ENCODE measurements around the gene MFSD2A. TPM values are rescaled to one million over a fixed set of nuclear protein-coding genes. Genes with fewer than 3 reads are reported as not detected.

Gene MFSD2A
- total and polyA plus RNA-seq, 9 of the 15 experiments (the other 6 are each of a cell fraction or from before 2014, with no cell fraction given) = 0.06 to 0.40 (median 0.15) TPM; not detected in 4

GRCh38 chr1:39926343-39926793, 28.6 kb upstream of the MFSD2A start:
- DNase-seq (ENCODE audit: extremely low read depth in 1 of 4, low spot score in 3 of 4) (peak in 1 of 4 experiments; percentile 38), FAIRE-seq (no peak), ATAC-seq (peak; percentile 54)
- in situ Hi-C loops (cut with MboI) (no loop called here), intact Hi-C loops (cut with micrococcal nuclease) (no loop called here)
- Histone ChIP-seq H3K4me3 (no peak overlapping the region), H3K27me3 (ENCODE audit: control insufficient read depth in 2 of 2, insufficient read depth in 2 of 2, low read length in 2 of 2) (peaks cover 21 to 61% of the 10 kb centered on the region in 2 experiments; a peak in 4 of 5 replicates), H4K20me1 (replicated peaks; ENCODE audit: control insufficient read depth, insufficient read depth, low read length) (no peaks in the 10 kb centered on the region), H3K4me2 (ENCODE audit: insufficient read depth, low read length) (no peak overlapping the region), H3K9me3 (replicated peaks; ENCODE audit: control insufficient read depth, insufficient read depth, low read depth, low read length) (no peaks in the 10 kb centered on the region), H3K9ac (ENCODE audit: insufficient read depth in 1 of 2, low read depth in 2 of 2, low read length in 2 of 2) (peak overlapping the region in 1 of 2 experiments; percentile 27; a peak in 1 of 4 replicates), H3K36me3 (ENCODE audit: control insufficient read depth, insufficient read depth, low read length) (no peaks in the 10 kb centered on the region), H3K4me1 (replicated peaks in 1 of 2; ENCODE audit: control insufficient read depth in 2 of 2, insufficient read depth in 2 of 2, low read length in 2 of 2) (peaks cover 0 to 5% of the 10 kb centered on the region in 2 experiments; a peak in 2 of 5 replicates), H3K79me2 (ENCODE audit: control insufficient read depth, insufficient read depth, low read length) (no peaks in the 10 kb centered on the region), H3K27ac (ENCODE audit: extremely low read depth, low read depth, low read length) (no peak overlapping the region), H3K9me1 (ENCODE audit: control insufficient read depth, insufficient read depth, low read length) (no peaks in the 10 kb centered on the region), H2AFZ (ENCODE audit: low read depth, low read length) (no peak overlapping the region)
- no TSS peak for BruUV-seq (replicated peaks)
- ChIA-PET POLR2A (interaction anchor here (0.7 to 1.2 kb wide), 5 partner anchors 15 to 113 kb away, joined by 3 to 4 read pairs (median 3); no protein-coding TSS in a partner anchor), CTCF (ENCODE audit: low intra/inter-chr PET ratio) (no interaction called here)
- 4% methylated on average over 6 of the region's 6 CpGs for WGBS (ENCODE audit: insufficient coverage, low coverage, missing lambda C conversion rate)
- TF ChIP-seq TFAM (CRISPR knock-in tag; conservative IDR thresholded peaks at IDR 0.05) = no peak
- TF ChIP-seq JUND (IDR thresholded peaks at IDR 0.05; ENCODE audit: borderline replicate concordance, low read depth, low read length) = peak; percentile 30; the same call in 1 of the 2 replicates
- peak; percentile 29; the same call in 1 of the 3 replicates for TF ChIP-seq JUND (tag; IDR thresholded peaks at IDR 0.05; ENCODE audit: borderline replicate concordance, low read depth, low read length)
- TF ChIP-seq POLR2H (tag; IDR thresholded peaks at IDR 0.05; ENCODE audit: low read depth) = no peak
- TF ChIP-seq IRF1 (CRISPR knock-in tag; IDR thresholded peaks at IDR 0.05; ENCODE audit: borderline replicate concordance) = no peak
- TF ChIP-seq ATF2 (CRISPR knock-in tag; IDR thresholded peaks at IDR 0.05) = 0 out of 2 replicates have a peak, but pooled peaks have one; percentile 40
- no peak for TF ChIP-seq ATF1 (CRISPR knock-in tag; IDR thresholded peaks at IDR 0.05)
- TF ChIP-seq ATF1 (tag; IDR thresholded peaks at IDR 0.05) = peak; percentile 43; the same call in 1 of the 2 replicates
- peak; percentile 26; the same call in 1 of the 2 replicates for TF ChIP-seq PKNOX1 (IDR thresholded peaks at IDR 0.05)
- TF ChIP-seq VEZF1 (CRISPR knock-in tag; IDR thresholded peaks at IDR 0.05) = no peak
- TF ChIP-seq CTBP1 (IDR thresholded peaks at IDR 0.05; ENCODE audit: borderline replicate concordance) = peak; percentile 16; the same call in 1 of the 2 replicates
- TF ChIP-seq CAMTA2 (CRISPR knock-in tag; conservative IDR thresholded peaks at IDR 0.05) = no peak
- TF ChIP-seq PTBP1 (IDR thresholded peaks at IDR 0.05; ENCODE audit: low read depth, low read length) = no peak
- no peak for TF ChIP-seq BRF2 (IDR thresholded peaks at IDR 0.05; ENCODE audit: borderline replicate concordance, insufficient read depth, insufficient read length)
- TF ChIP-seq ATF3 (IDR thresholded peaks at IDR 0.05) = peak; percentile 80
- TF ChIP-seq ATF3 (CRISPR knock-in tag; conservative IDR thresholded peaks at IDR 0.05) = no peak

Measured in K562 (cell line).